Keratinocyte (primary cell): ENCODE measurements around the gene PRXL2B. TPM values are rescaled to one million over a fixed set of nuclear protein-coding genes. Genes with fewer than 3 reads are reported as not detected.

Experiments
- DNase-seq: peaks from one replicate; pipeline ENCODE4 v3.0.0-alpha.2; 2011; ENCODE audit warnings: low read depth, missing footprints, low spot score
- FAIRE-seq: peaks from 2 replicates; lab custom pipeline; 2011; peaks lifted over from hg19 to GRCh38; lab: Jason Lieb, UNC
- H2AFZ ChIP-seq: 2 replicates; pipeline ENCODE4 v1.6.0; 2012; ENCODE audit warnings: low read length, control low read depth, inconsistent platforms; ENCODE audit not compliant: control insufficient read depth
- H3K27ac ChIP-seq: 2 replicates; pipeline ENCODE4 v1.5.1; 2011; ENCODE audit warnings: low read length; ENCODE audit not compliant: control insufficient read depth, insufficient read depth
- H3K27me3 ChIP-seq: 3 replicates; pipeline ENCODE4 v1.6.0; 2011; ENCODE audit warnings: low read length; ENCODE audit not compliant: control insufficient read depth, insufficient read depth; ENCODE audit errors: extremely low read depth
- H3K36me3 ChIP-seq, 2 experiments: 2 replicates in 1 of 2; 3 replicates in 1 of 2; pipeline ENCODE4 v1.5.1; 2011; ENCODE audit warnings: low read length in 2 of 2, mild to moderate bottlenecking in 1 of 2; ENCODE audit not compliant: control insufficient read depth in 2 of 2, insufficient read depth in 2 of 2; ENCODE audit errors: extremely low read depth in 1 of 2
- H3K4me1 ChIP-seq: 3 replicates; pipeline ENCODE4 v1.5.1; 2011; ENCODE audit warnings: low read length; ENCODE audit not compliant: control insufficient read depth, insufficient read depth; ENCODE audit errors: extremely low read depth
- H3K4me2 ChIP-seq: 3 replicates; pipeline ENCODE4 v1.6.0; 2011; ENCODE audit warnings: low read depth, low read length; ENCODE audit not compliant: control insufficient read depth, insufficient read depth; ENCODE audit errors: extremely low read depth
- H3K4me3 ChIP-seq, 3 experiments: fragments of 200-600 bp in 1 of 3; sonication (generic) in 1 of 3; 2 replicates in 2 of 3; 3 replicates in 1 of 3; pipeline ENCODE4 v1.5.1; 2011 to 2016; ENCODE audit warnings: low read length in 3 of 3, mild to moderate bottlenecking in 3 of 3, control low read depth in 2 of 3, inconsistent platforms in 1 of 3, low read depth in 1 of 3, mixed read lengths in 1 of 3, mixed run types in 1 of 3, moderate library complexity in 1 of 3; ENCODE audit not compliant: control insufficient read depth in 2 of 3, insufficient read depth in 2 of 3; ENCODE audit errors: extremely low read depth in 1 of 3
- H3K79me2 ChIP-seq: 2 replicates; pipeline ENCODE4 v1.6.0; 2012; ENCODE audit warnings: low read length; ENCODE audit not compliant: control insufficient read depth, insufficient read depth
- H3K9ac ChIP-seq: 3 replicates; pipeline ENCODE4 v1.6.0; 2011; ENCODE audit warnings: low read length; ENCODE audit not compliant: control insufficient read depth, insufficient read depth; ENCODE audit errors: extremely low read depth
- H3K9me1 ChIP-seq: 3 replicates; pipeline ENCODE4 v1.6.0; 2011; ENCODE audit warnings: low read length; ENCODE audit not compliant: control insufficient read depth, insufficient read depth; ENCODE audit errors: extremely low read depth
- H3K9me3 ChIP-seq: 2 replicates; pipeline ENCODE4 v1.5.1; 2012; ENCODE audit warnings: low read depth, low read length; ENCODE audit not compliant: control insufficient read depth
- H4K20me1 ChIP-seq: 3 replicates; pipeline ENCODE4 v1.6.0; 2011; ENCODE audit warnings: low read length; ENCODE audit not compliant: control insufficient read depth, insufficient read depth; ENCODE audit errors: extremely low read depth
- CTCF ChIP-seq, 3 experiments: IDR thresholded peaks in 1 of 3; conservative IDR thresholded peaks in 1 of 3; optimal IDR thresholded peaks in 1 of 3; 2 replicates in 2 of 3; 3 replicates in 1 of 3; pipeline versions ENCODE3 to v1.5.1; 2011; ENCODE audit warnings: low read length in 3 of 3, mild to moderate bottlenecking in 3 of 3, moderate library complexity in 2 of 3, control low read depth in 1 of 3, inconsistent platforms in 1 of 3; ENCODE audit not compliant: insufficient read depth in 2 of 3; ENCODE audit errors: extremely low read depth in 1 of 3
- EZH2 ChIP-seq: IDR thresholded peaks from one replicate; pipeline ENCODE4 v1.6.1; 2012; ENCODE audit warnings: inconsistent platforms, mild to moderate bottlenecking, low read length, moderate library complexity
- dilution Hi-C: fragments of 300-500 bp; cut with MboI; formaldehyde crosslinking; loops from one replicate; pipeline ENCODE4 v1.7.0; 2020; ENCODE audit warnings: low sequenced_read_pairs; ENCODE audit not compliant: extremely low pct_ligation_motif_present
- polyA plus RNA-seq, 5 experiments: library from polyadenylated mRNA; depleted of rRNA in 3 of 5; stranded (reverse) in 3 of 5; stranded (forward) in 1 of 5; unstranded in 1 of 5; fragments of >200 nt; gene quantifications; 1 replicate in 1 of 5; 2 replicates in 3 of 5; 3 replicates in 1 of 5; pipeline versions ENCODE4 v1.2.1 to v1.2.3, GENCODE V29; 2011 to 2012; ENCODE audit warnings: missing spikeins in 2 of 5, low read depth in 1 of 5, low replicate concordance in 1 of 5

PRXL2B gene
- polyA plus RNA-seq, 1 donor (not counting 4 experiments of a cell fraction or from before 2014, with no cell fraction given), result 11.4 TPM

GRCh38 chr1:2635361-2636010 is 48.9 kb downstream of the PRXL2B start:
- Histone ChIP-seq H3K4me2 (no peak overlapping the region), H3K79me2 (no peaks in the 10 kb centered on the region), H4K20me1 (no peaks in the 10 kb centered on the region), H3K4me1 (no peaks in the 10 kb centered on the region), H3K9me3 (peaks cover 17% of the 10 kb centered on the region), H3K27ac (no peak overlapping the region), H3K9ac (no peak overlapping the region), H2AFZ (no peak overlapping the region), H3K9me1 (no peaks in the 10 kb centered on the region), H3K4me3 (no peak overlapping the region), H3K36me3 (no peaks in the 10 kb centered on the region), H3K27me3 (peaks cover 3% of the 10 kb centered on the region)
- DNase-seq (no peak), FAIRE-seq (no peak)
- TF ChIP-seq CTCF (optimal IDR thresholded peaks at IDR 0.05 in 1 of 3, IDR thresholded peaks at IDR 0.05 in 1 of 3, conservative IDR thresholded peaks at IDR 0.05 in 1 of 3; ENCODE audit: extremely low read depth in 1 of 3, insufficient read depth in 2 of 3, low read length in 3 of 3) (no peak), EZH2 (no peak)
- dilution Hi-C loops, result no loop called here

GRCh38 chr1:2636733-2637132 is 50.2 kb downstream of the PRXL2B start:
- DNase-seq (peak; percentile 32), FAIRE-seq (no peak)
- no peaks in the 10 kb centered on the region for H3K79me2 ChIP-seq
- no peaks in the 10 kb centered on the region for H3K4me1 ChIP-seq
- H3K27ac ChIP-seq, result no peak overlapping the region
- no peaks in the 10 kb centered on the region for H3K27me3 ChIP-seq
- peaks cover 13% of the 10 kb centered on the region for H3K9me3 ChIP-seq
- H4K20me1 ChIP-seq, result no peaks in the 10 kb centered on the region
- dilution Hi-C loops, result no loop called here
- H3K9me1 ChIP-seq, result no peaks in the 10 kb centered on the region
- no peak overlapping the region for H2AFZ ChIP-seq
- no peak overlapping the region for H3K4me2 ChIP-seq
- no peaks in the 10 kb centered on the region for H3K36me3 ChIP-seq
- TF ChIP-seq EZH2 (no peak), CTCF (optimal IDR thresholded peaks at IDR 0.05 in 1 of 3, IDR thresholded peaks at IDR 0.05 in 1 of 3, conservative IDR thresholded peaks at IDR 0.05 in 1 of 3; ENCODE audit: extremely low read depth in 1 of 3, insufficient read depth in 2 of 3, low read length in 3 of 3) (no peak)
- no peak overlapping the region for H3K9ac ChIP-seq
- H3K4me3 ChIP-seq, result no peak overlapping the region
